Limb (tissue), 2 donors: ENCODE results near the gene APC.

Source experiments
- DNase-seq, 2 donors: peaks; one replicate each; pipeline ENCODE4 v3.0.0-alpha.2; 2016; ENCODE audit errors: extremely low spot score in 2 of 2

The APC gene

DNA sequence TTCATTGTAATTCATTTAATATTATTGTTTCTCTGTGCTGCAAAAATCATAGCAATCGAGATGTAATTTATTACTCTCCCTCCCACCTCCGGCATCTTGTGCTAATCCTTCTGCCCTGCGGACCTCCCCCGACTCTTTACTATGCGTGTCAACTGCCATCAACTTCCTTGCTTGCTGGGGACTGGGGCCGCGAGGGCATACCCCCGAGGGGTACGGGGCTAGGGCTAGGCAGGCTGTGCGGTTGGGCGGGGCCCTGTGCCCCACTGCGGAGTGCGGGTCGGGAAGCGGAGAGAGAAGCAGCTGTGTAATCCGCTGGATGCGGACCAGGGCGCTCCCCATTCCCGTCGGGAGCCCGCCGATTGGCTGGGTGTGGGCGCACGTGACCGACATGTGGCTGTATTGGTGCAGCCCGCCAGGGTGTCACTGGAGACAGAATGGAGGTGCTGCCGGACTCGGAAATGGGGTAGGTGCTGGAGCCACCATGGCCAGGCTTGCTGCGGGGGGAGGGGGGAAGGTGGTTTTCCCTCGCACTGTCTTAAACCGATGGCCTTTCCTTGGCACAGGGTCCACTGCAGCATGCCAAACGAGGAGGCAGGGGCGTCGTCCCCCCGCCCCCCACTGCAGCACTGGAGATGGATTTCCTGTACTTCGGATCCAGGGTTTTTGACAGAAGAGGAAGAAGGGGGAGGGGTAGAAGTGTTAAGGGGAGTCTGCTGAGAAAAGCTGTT is at the start of gene APC:
Gene APC, plus strand, starts transcription at position 423 of the 728 bp plus-strand sequence. CDS start 17,006 bp downstream, outside the sequence.
- DNase-seq, result peak; percentile 86 to 94

DNA sequence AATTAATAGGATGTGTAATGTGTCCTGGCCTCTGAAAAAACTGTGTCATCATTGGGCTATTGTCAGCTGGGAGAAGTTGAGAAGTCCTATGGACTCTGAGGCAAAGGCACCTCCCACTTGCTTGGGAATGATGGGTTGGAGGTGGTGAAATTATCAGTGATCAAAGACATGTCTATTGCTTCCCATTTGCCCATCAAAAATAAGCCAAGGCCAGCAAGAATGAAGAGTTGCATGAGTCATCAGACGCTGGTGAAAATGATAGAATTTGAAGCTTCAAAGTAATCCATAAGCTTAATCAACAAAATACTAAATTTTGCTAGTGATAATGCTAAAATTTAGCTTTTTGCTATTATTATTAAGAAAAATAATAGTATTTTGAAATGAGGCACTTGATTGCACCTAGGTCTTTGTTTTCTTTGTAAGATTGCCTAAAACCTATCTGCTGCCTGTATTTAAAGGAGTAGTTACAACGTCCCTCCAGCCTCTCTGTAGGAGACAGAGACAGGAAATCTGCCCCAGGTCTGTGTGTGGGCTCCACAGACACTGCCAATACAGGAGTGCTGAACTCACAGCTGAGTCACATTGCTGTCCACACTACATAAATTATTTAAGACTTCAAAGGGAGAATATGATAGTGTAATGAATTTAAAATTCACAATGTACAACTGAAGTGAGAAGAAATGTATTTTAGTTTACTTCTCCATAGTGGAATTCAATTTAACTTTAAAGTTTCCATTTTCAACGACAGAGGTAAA is 48.4 kb upstream of the APC start:
- no peak for DNase-seq

GRCh38 chr5:112690605-112691338 is 46.9 kb upstream of the APC start:
- no peak for DNase-seq

DNA sequence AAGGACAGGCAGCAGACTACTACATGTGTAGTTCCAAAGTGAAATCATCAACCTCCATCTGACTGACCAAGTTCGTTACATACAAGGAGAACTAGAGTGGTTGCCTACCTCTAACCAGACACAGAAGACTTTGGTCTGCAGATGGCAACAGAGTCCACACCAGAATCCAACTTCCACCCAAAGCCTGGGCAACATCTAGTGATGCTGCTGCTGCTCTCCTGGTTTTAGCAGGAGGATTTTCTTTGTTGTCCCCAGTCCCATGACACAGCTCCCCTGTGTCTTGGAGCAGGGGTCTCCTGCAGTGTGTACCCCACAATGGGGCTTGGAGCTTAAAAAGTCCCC is 46.4 kb upstream of the APC start:
- DNase-seq, result no peak

DNA sequence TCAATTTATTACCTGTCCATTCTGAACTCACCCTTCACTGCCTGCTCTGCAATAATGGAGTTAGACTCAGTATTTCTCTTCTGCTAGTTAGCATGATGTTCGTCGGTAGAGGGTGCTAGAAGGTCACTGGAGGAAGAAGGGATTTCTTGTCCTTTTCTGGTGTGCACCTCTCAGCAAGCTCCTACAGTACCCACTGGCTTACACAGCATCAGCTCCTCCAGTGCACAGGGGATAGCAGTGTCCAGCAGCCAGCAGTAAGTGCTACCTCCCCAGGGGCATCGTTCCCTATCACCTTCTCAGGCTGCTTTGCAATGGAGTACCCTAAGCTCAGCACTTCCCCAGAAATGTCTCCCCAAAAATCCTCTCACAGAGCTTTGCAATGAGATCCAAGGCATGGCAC is 45.9 kb upstream of the APC start:
- no peak for DNase-seq

DNA sequence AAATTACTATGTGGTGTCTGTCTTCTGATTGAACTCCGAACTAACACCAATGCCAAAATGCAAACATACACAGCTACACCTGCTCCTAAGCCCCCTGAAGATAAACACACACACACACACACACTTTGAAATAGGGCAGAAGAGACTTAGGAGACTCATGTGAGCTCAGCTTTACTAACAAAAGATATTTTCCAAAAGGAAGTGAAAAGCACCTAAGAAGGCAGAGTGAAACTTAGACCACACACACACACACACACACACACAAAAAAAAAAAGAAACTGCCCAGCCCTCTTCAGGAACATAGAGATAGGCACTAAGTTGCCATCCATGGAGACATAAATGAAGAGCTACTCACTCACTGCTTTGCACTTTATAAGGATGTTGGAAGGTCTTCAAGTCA is 45.2 kb upstream of the APC start:
- DNase-seq, result no peak

DNA sequence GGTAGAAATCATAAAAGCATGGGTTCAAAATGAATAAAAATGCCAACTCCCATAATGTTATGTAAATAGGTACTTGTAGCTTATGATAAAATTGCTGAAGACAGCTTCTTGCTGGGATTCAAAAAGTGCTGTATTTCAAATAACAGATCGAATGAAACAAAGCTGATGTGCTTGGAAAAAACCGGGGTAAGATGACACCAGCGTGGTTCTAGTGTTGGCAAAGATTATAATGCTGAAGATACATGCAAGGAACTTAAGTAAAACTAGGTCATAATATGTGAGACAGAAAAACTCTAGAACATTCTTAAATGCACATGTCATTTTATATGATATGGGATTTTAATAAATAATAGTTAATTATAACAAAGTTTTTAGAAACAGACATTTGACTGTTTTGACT is 44.4 kb upstream of the APC start:
- DNase-seq, result no peak

DNA sequence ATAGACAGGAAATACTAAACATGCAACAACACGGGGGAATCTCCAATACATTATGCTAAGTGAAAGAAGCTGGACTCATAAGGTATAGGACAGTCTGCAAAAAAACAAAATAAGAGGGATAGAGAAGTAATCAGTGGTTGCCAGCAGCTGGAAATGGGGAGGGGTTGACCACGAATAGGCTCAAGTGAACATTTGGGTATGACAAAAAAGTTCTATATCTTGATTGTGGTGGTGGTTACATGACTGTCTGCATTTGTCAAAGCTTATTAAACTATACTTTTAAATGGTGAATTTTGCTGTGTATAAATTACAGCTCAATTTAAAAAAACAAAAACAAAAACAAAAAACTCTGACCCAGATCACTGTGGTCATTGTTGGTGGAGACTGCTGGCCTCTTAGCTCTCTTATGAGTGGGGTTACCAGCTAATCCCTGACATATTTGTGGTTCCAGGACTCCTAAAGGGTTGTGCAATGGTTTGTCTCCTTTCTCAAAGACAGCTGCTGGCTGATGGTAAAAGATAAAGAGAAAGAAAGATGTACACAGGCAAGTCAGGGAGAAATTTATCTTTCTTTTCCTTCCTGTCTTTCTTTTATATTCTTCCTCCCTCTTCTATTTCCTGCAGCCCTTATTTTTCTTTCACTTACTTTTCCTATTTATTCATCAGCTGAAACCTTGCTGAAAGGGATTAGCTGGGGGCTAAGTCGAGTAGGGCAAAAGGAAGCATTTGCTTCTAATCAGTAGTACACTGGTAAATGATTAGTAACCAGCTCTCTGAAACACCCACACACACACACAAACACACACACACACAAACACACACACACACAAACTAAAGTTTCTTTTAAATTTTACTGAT is 42.6 kb upstream of the APC start:
- no peak for DNase-seq

DNA sequence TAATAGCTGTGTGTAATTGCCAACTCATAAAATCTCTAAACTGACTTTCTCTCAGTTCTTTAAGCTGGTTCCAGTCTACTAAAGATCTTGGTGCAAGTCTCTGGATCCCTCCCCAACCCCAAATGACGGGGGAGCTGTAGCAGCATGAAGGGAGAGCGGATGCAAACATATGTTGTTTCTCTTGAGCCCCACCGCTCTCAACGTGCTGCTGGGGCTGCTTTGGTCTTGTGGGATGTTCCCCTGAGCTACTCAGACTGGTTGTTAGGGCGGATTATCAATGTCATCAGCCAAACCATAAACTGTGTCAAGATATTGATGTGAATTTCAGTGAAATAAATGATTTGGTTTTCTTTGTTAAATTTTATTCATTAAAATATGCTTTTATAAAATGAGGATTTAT is 40.9 kb upstream of the APC start:
- DNase-seq, result no peak

- DNase-seq, result no peak
These were observed 40.4 kb upstream of the APC start for GRCh38 chr5:112697322-112697721.

DNA sequence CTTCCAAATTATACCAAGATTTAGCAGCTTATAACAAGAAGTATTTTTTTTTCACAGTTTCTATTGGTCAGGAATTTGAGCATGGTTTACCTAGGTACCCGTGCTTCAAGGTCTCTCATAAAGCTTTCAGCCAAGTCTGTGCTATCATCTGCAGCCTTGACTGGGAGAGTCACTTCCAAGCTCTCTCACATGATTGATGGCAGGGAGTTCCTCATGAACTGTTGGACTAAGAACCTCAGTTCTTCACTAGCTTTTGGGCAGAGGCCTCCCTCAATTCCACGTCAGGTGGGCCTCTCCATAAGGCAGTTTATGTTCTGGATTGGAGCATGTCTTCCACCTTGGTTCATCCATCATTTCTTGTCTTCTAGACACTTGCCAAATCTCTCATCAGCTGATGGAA is 39.9 kb upstream of the APC start:
- DNase-seq, result no peak

- DNase-seq, result no peak
These were observed 33.5 kb upstream of the APC start for GRCh38 chr5:112703866-112704820.

DNA sequence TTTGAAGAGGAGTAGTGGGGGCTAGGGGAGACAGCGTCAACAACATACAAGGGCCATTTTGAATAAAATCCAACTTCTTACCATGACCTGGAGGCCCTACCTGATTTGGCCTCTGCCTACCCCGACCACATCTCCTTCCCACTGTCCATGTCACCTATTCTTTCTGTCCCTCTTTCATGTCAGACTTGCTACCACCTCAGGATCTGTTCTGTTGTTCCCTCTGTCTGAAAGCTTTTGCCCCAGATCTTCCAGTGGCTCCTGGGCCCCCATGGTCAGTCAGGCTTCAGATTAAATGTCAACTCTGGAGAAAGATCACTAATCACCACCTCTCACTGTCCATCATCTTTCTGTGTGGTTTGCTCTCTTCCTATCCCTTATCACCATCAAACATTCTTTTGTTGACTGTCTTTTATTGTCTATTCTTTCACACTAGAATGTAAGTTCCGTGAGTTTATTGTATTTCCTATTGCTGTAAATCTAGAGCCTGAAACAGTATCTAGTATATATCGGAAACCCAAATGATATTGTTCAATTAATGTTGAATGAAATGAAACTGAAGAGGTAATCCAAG is 31.2 kb upstream of the APC start:
- DNase-seq, result no peak

GRCh38 chr5:112707187-112708102 is 30.2 kb upstream of the APC start:
- peak; percentile 95 to 100 for DNase-seq

DNA sequence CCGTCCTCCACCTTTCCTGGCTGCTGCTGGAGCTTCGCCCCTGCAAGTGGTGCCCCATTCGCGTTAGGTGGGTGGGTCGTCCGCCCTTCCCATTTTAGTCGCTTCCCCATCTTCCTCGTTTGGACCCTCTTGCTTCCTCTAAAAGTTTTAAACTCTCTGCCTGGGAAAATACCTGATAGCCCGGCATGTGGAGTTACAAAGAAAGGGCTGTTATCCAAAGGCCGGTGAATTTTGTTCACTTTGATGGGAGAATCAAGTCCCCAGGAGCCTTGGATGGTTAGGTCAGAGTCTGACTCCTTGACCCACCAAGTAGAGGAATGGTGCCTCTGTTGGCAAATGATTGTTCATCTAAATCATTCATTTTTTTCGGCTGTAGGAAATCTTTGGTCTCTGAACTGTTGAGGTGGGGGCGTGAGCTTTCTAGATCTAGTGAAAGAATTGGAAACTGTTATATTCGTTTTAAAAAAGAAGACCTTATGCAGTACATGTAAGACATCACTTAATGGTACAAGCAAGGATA is 29.5 kb upstream of the APC start:
- no peak for DNase-seq

DNA sequence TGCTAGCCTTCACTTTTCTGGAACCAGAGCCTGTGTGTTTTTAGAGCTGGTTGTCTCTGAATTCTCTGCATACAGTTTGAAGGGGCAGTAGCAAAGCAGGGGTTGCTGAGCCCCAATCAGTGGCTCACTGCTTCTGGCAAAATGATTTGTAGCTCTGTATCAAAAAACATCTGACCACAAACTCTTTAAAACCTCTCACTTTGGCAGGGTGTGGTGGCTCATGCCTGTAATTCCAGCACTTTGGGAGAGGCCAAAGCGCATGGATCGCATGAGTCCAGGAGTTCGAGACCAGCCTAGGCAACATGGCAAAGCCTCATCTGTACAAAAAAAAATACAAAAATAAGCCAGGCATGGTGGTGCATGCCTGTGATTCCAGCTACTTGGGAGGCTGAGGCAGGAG is 28.3 kb upstream of the APC start:
- no peak for DNase-seq

DNA sequence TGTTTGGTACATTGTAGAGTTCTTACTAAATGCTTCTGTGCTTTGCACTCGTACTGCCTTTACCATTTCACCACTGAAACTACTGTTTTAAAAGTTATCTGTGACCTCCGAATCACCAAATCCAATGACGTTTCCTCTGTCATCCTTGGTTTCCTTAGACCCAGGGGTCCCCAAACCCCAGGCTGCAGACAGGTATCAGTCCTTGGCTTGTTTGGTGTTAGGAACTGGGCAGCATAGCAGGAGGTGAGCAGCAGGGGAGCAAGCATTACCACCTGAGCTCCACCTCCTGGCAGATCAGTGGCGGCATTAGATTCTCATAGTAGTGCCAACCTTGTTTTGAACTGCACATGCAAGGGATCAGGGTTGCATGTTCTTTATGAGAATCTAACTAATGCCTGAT is 26.8 kb upstream of the APC start:
- no peak for DNase-seq

GRCh38 chr5:112711436-112711835 is 26.2 kb upstream of the APC start:
- no peak for DNase-seq

GRCh38 chr5:112713206-112713605 is 24.5 kb upstream of the APC start:
- DNase-seq, result no peak
